Inflammatory macrophage treated with lipopolysaccharide for 1 hour (primary cell): ENCODE results near the gene MFSD6.
"Not testable (repeated sequence)": the region's sequence is repeated elsewhere in the genome, so short reads cannot be mapped to it uniquely, and the experiment has no call there.

Source experiments
- DNase-seq, 2 donors: peaks; one replicate each; pipeline ENCODE4 v3.0.0-alpha.2; 2020 to 2022

MFSD6 gene

GRCh38 chr2:190405995-190406394 lies 2.2 kb upstream of the MFSD6 start:
- no peak for DNase-seq

DNA sequence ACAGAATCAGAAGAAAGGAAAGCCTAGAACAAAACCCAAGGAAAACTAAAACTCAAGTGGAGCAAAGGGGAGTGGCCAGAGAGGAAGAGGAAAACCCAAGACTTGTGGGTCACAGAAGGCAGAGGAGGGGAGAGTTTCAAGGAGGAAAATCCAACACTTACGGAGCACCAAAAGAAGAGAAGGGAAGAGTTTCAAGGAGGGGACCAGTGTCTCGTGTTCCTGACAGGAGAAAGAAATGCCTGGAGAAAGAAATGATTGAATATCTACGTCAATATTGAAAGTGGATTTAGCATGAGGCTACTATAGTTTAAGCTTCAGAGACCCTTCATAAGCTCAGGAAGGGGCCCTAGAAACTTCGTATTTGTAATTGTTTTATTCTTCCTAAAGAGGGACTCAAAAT lies 1.4 kb upstream of the MFSD6 start:
- no peak for DNase-seq

DNA sequence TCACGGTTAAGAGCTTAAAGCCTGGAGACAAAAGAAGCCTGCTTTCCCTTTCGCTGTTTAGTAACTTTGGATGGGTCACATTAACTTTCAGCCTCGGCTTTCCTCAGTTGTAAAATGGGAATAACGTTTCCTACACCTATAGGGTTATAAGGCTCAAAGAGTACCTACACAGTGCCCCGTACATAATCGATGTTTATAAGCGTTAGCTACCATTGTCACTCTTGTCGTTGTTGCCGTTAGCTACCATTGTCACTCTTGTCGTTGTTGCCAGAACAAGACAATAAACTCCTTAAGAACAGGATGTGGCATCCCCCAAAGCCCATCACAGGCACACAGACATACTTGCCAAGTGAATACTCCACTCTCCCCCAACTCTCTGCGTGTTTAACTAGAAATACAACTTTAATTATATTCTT lies 901 bp upstream of the MFSD6 start:
- DNase-seq = no peak

- peak; percentile 54 to 58 for DNase-seq
Measured at GRCh38 chr2:190408538-190409271, 550 bp downstream of the MFSD6 start.

- no peak for DNase-seq
Measured at GRCh38 chr2:190409616-190410015, 1.5 kb downstream of the MFSD6 start.

- DNase-seq = peak; percentile 39 to 41
Measured at GRCh38 chr2:190410166-190410565, 2.0 kb downstream of the MFSD6 start.

DNA sequence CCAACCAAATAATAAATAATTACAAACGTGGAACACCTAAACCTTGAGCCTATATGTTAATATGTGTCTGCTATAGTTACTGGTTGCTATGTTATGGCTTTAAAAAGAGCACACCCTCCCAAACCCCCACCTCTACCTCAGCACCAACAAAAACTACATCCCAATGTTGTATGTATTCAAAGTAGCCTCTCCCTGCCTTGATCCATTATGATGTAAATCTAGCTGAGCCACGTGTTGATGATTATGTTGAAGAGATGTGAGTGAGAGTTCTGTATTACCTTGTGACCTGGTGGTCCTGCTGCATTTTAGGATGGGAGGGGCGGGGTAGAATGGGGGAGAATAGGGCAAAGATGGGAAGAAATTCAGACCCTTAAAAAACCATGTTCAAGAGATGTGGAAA lies 4.8 kb downstream of the MFSD6 start:
- DNase-seq = no peak

GRCh38 chr2:190413421-190413820 lies 5.3 kb downstream of the MFSD6 start:
- peak; percentile 49 to 76 for DNase-seq

- DNase-seq = no peak
Measured at GRCh38 chr2:190415251-190415650, 7.1 kb downstream of the MFSD6 start.

- DNase-seq = no peak
Measured at GRCh38 chr2:190415794-190416775, 7.9 kb downstream of the MFSD6 start.

GRCh38 chr2:190417045-190417842 lies 9.1 kb downstream of the MFSD6 start:
- no peak for DNase-seq

DNA sequence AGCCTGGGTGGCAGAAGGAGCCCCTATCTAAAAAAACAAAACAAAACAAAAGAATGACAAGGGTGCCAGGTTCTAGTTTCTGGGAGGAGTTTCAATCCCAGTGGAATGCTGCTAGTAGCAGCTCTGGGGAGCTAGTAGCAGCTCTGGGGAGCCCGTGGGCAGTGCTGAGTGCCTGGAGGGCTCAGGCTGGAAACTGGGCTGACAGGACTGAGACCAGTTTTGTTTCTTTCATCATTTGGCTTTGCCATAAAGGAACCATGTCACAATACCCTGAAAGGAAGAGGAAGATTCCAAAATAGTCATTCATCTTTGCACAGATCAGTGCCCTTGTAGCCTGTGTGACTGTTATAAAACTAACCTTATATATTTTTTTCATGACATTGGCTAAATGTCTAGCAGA lies 10.6 kb downstream of the MFSD6 start:
- DNase-seq = peak; percentile 39 to 52

DNA sequence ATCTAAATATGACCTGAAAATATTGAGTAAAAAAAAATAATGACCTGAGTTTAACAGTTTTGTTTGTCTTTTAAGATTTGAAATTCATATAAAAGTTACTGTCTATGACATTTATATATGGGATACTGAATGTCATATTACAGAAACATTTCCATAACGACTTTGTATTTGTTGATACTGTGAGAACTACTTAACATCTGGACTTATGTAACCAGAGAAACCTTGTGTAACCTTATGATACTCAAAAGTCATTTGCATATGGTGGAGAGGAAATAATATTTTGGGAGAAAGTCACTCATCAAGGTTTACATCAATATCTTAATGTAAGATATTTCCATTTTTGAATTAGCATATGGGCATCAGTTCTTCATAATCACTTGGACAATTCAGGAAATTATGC lies 12.6 kb downstream of the MFSD6 start:
- DNase-seq = peak; percentile 30 to 37

GRCh38 chr2:190425221-190425866 lies 17.2 kb downstream of the MFSD6 start:
- DNase-seq = peak; percentile 66 to 75

GRCh38 chr2:190425883-190426658 lies 17.9 kb downstream of the MFSD6 start:
- DNase-seq = no peak

GRCh38 chr2:190430866-190431265 lies 22.7 kb downstream of the MFSD6 start:
- DNase-seq = not testable (repeated sequence)

- no peak for DNase-seq
Measured at GRCh38 chr2:190431907-190432306, 23.8 kb downstream of the MFSD6 start.

DNA sequence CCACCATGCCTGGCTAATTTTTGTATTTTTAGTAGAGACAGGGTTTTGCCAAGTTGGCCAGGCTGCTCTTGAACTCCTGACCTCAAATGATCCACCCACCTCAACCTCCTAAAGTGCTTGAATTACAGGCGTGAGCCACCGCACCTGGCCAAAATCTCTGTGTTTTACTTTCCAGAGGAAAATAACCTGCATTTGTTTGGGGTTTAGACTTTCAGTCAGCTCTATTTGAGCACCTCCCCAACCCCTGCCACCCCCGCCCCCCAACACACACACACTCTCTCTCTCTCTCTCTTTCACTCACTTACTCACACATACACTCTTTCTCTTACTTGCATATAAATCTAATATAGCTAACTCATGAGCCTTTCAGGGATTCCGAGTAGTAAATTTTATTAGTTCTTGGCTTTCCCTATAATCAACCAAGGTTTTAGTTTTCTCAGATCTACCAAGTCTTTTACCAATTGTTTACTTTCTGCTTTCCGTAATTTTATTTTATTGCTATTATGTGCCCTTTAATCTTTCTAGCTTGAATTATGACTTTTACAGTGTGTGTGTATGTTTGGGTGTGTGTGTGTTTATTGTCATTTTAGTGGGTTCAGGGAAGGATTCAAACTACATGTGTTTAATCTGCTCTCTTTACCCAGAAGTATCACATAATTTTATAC lies 24.5 kb downstream of the MFSD6 start:
- DNase-seq = no peak

- DNase-seq = peak in 1 of 2 donors; percentile 33
Measured at GRCh38 chr2:190435031-190435670, 27.0 kb downstream of the MFSD6 start.

DNA sequence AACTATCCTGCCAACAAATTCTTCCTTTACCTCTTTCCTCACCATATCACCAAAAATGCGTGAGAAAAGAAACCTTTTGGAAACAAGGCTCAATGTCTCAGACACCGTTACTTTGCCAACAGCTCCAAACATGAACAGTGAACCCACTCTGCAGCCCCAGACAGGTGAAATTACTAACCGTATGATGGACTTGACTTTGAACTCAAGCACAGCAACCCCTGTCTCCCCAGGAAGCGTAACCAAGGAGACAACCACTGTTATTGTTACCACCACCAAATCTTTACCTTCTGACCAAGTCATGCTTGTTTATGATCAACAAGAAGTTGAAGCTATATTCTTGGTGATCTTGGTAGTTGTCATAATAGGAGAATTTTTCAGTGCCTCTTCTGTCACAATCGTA lies 28.4 kb downstream of the MFSD6 start:
- DNase-seq = no peak

- no peak for DNase-seq
Measured at GRCh38 chr2:190440113-190440512, 32.0 kb downstream of the MFSD6 start.
